Lower leg skin (tissue), 3 donors: ENCODE results near the gene GPR31.

ENCODE experiments used
- POLR2A ChIP-seq, 2 donors: fragments of 450-650 bp; IDR thresholded peaks; one replicate each; pipeline ENCODE4 v1.6.1; 2016 to 2017; ENCODE audit warnings: antibody characterized with exemption in 2 of 2, mild to moderate bottlenecking in 1 of 2, moderate library complexity in 1 of 2
- TF ChIP-seq, protein P1 (sequence below), 3 donors: fragments of 450-650 bp; IDR thresholded peaks; one replicate each; pipeline ENCODE4 v1.5.1; 2016; ENCODE audit warnings: antibody characterized with exemption in 3 of 3, mild to moderate bottlenecking in 3 of 3, moderate library complexity in 2 of 3

DNA sequence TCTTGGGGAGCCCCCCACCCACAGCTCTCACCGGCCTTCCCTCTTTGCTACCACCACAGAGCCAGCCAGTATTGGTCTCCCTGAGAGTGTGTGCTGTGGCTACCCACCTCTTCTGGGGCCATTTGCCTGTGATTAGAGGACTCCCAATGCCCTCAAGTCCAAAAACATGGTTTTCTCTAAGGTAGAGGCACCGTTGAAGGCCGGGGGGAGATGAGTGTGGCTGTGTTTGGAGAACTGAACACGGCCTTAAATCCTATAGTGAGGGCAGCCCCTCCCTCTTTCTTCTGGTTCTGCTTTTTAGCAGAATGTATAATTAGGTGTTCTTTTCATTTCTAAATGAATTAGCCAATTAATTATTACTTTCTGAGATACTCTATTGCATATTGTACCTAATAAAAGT is 32.4 kb downstream of the GPR31 start:
- no peak for TF ChIP-seq POLR2A (IDR thresholded peaks at IDR 0.05)
- TF ChIP-seq, protein P1, sequence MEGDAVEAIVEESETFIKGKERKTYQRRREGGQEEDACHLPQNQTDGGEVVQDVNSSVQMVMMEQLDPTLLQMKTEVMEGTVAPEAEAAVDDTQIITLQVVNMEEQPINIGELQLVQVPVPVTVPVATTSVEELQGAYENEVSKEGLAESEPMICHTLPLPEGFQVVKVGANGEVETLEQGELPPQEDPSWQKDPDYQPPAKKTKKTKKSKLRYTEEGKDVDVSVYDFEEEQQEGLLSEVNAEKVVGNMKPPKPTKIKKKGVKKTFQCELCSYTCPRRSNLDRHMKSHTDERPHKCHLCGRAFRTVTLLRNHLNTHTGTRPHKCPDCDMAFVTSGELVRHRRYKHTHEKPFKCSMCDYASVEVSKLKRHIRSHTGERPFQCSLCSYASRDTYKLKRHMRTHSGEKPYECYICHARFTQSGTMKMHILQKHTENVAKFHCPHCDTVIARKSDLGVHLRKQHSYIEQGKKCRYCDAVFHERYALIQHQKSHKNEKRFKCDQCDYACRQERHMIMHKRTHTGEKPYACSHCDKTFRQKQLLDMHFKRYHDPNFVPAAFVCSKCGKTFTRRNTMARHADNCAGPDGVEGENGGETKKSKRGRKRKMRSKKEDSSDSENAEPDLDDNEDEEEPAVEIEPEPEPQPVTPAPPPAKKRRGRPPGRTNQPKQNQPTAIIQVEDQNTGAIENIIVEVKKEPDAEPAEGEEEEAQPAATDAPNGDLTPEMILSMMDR (IDR thresholded peaks at IDR 0.05), result no peak
